HepG2 (cell line): ENCODE data around the gene CORO7. TPM values are rescaled to one million over a fixed set of nuclear protein-coding genes. Genes with fewer than 3 reads are reported as not detected.
A peak's percentile ranks its signal among the peaks of the same experiment; 100 is the strongest.

Source experiments
- ATAC-seq: fragments of 200-7000 bp; cut with Tn5 transposase; 3 replicates; pipeline ENCODE4 v1.9.1; 2020; ENCODE audit warnings: mild to moderate bottlenecking, moderate library complexity
- BruUV-seq: library from RNA; stranded (reverse); fragments of 400-500 nt; replicated peaks from 2 replicates; lab custom pipeline; 2021; lab: Mats Ljungman, UMichigan
- CTCF ChIA-PET: fragments of 300-600 bp; formaldehyde crosslinking; extraction: SDS; loops from one replicate; lab custom pipeline; 2021; ENCODE audit warnings: low total read pairs, inconsistent platforms, low intra/inter-chr PET ratio; lab: Yijun Ruan, JAX
- POLR2A ChIA-PET: fragments of 350-600 bp; sonication (Branson Sonifier 250); formaldehyde crosslinking; loops from one replicate; lab custom pipeline; 2020; ENCODE audit warnings: antibody characterized with exemption, inconsistent platforms; lab: Yijun Ruan, JAX
- DNase-seq: peaks from one replicate; pipeline ENCODE4 v3.0.0-alpha.2; 2015; ENCODE audit warnings: low spot score
- FAIRE-seq: peaks from 3 replicates; lab custom pipeline; 2011; peaks lifted over from hg19 to GRCh38; lab: Jason Lieb, UNC
- H2AFZ ChIP-seq: one replicate; pipeline ENCODE4 v1.6.1; 2011; ENCODE audit warnings: low read length, inconsistent platforms
- H3K27ac ChIP-seq: fragments of 300-600 bp; 3 replicates; pipeline ENCODE4 v1.8.0; 2011; ENCODE audit warnings: mixed run types, mild to moderate bottlenecking, mixed read lengths, low read length, inconsistent platforms; ENCODE audit not compliant: insufficient read depth; ENCODE audit errors: extremely low read length
- H3K27me3 ChIP-seq, 2 experiments: fragments of 200-600 bp in 1 of 2; 2 replicates in 1 of 2; 3 replicates in 1 of 2; pipeline versions ENCODE4 v1.6.0 to v1.8.0; 2011; ENCODE audit warnings: low read length in 2 of 2, mild to moderate bottlenecking in 2 of 2, moderate library complexity in 2 of 2, inconsistent platforms in 1 of 2; ENCODE audit not compliant: insufficient read depth in 2 of 2, control insufficient read depth in 1 of 2
- H3K36me3 ChIP-seq, 2 experiments: fragments of 200-600 bp in 1 of 2; replicated peaks in 1 of 2; 2 replicates in 1 of 2; 3 replicates in 1 of 2; pipeline versions ENCODE4 v1.5.1 to v1.8.0; 2011; ENCODE audit warnings: low read length in 2 of 2, inconsistent platforms in 1 of 2; ENCODE audit not compliant: insufficient read depth in 2 of 2, control insufficient read depth in 1 of 2
- H3K4me1 ChIP-seq: 2 replicates; pipeline ENCODE4 v1.5.1; 2012; ENCODE audit warnings: low read length, inconsistent platforms; ENCODE audit not compliant: insufficient read depth
- H3K4me2 ChIP-seq: 2 replicates; pipeline ENCODE4 v1.6.0; 2011; ENCODE audit warnings: low read depth, low read length, inconsistent platforms
- H3K4me3 ChIP-seq, 3 experiments: fragments of 200-600 bp in 1 of 3; sonication (generic), shearing (Covaris generic) in 1 of 3; replicated peaks in 1 of 3; 2 replicates each; pipeline ENCODE4 v1.5.1; 2011 to 2016; ENCODE audit warnings: low read length in 3 of 3, inconsistent platforms in 2 of 3, low read depth in 2 of 3, mild to moderate bottlenecking in 2 of 3, control low read depth in 1 of 3, mixed read lengths in 1 of 3; ENCODE audit not compliant: insufficient read depth in 1 of 3
- H3K79me2 ChIP-seq: one replicate; pipeline ENCODE4 v1.6.1; 2011; ENCODE audit warnings: low read length, inconsistent platforms; ENCODE audit not compliant: insufficient read depth
- H3K9ac ChIP-seq: 2 replicates; pipeline ENCODE4 v1.6.0; 2011; ENCODE audit warnings: mild to moderate bottlenecking, low read depth, low read length, inconsistent platforms; ENCODE audit not compliant: insufficient read depth
- H3K9me3 ChIP-seq: 2 replicates; pipeline ENCODE4 v1.5.1; 2012; ENCODE audit warnings: mild to moderate bottlenecking, low read length
- H4K20me1 ChIP-seq: 2 replicates; pipeline ENCODE4 v1.6.0; 2011; ENCODE audit warnings: inconsistent platforms, mild to moderate bottlenecking, low read length, moderate library complexity; ENCODE audit not compliant: insufficient read depth
- AGO2 ChIP-seq: fragments of 200-400 bp; formaldehyde crosslinking; optimal IDR thresholded peaks from 2 replicates; pipeline ENCODE3; 2017; ENCODE audit warnings: mild to moderate bottlenecking, low read depth, low read length, moderate library complexity
- ARNTL ChIP-seq: sonication (generic); formaldehyde crosslinking; IDR thresholded peaks from 2 replicates; pipeline ENCODE4 v1.4.0; 2020; ENCODE audit warnings: mild to moderate bottlenecking, missing genetic modification reagents
- CCDC6 ChIP-seq: sonication (generic); formaldehyde crosslinking; IDR thresholded peaks from 2 replicates; pipeline ENCODE4 v1.8.1; 2022; ENCODE audit warnings: mild to moderate bottlenecking, missing genetic modification reagents, moderate library complexity
- KDM6A ChIP-seq: IDR thresholded peaks from 2 replicates; pipeline ENCODE4 v1.6.1; 2016; ENCODE audit warnings: low read depth
- RBM22 ChIP-seq: fragments of 200-400 bp; formaldehyde crosslinking; optimal IDR thresholded peaks from 2 replicates; pipeline ENCODE3; 2017; ENCODE audit warnings: mild to moderate bottlenecking, low read length, moderate library complexity
- RXRA ChIP-seq: sonication (generic); formaldehyde crosslinking; IDR thresholded peaks from 2 replicates; pipeline ENCODE4 v1.5.1; 2020; ENCODE audit warnings: missing genetic modification reagents
- SIX4 ChIP-seq: sonication (generic); formaldehyde crosslinking; IDR thresholded peaks from 2 replicates; pipeline ENCODE4 v1.4.0; 2020; ENCODE audit warnings: missing genetic modification reagents
- TARDBP ChIP-seq: sonication (generic); formaldehyde crosslinking; IDR thresholded peaks from 2 replicates; pipeline ENCODE4 v1.8.0; 2022; ENCODE audit warnings: mild to moderate bottlenecking, missing genetic modification reagents
- TRIM22 ChIP-seq: fragments of 450-650 bp; IDR thresholded peaks from 2 replicates; pipeline ENCODE4 v1.6.1; 2017
- XRCC5 ChIP-seq: fragments of 200-400 bp; formaldehyde crosslinking; optimal IDR thresholded peaks from 2 replicates; pipeline ENCODE3; 2017; ENCODE audit warnings: mild to moderate bottlenecking, low read length
- ZNF18 ChIP-seq: sonication (generic); formaldehyde crosslinking; IDR thresholded peaks from 2 replicates; pipeline ENCODE4 v1.8.0; 2022; ENCODE audit warnings: mild to moderate bottlenecking, missing genetic modification reagents; ENCODE audit not compliant: insufficient replicate concordance
- ZNF205 ChIP-seq: IDR thresholded peaks from 2 replicates; pipeline ENCODE4 v1.6.1; 2018; ENCODE audit warnings: missing biosample characterization, missing genetic modification reagents
- ZNF275 ChIP-seq: sonication (generic); formaldehyde crosslinking; IDR thresholded peaks from 2 replicates; pipeline ENCODE4 v1.8.0; 2022; ENCODE audit warnings: missing genetic modification reagents, mild to moderate bottlenecking, inconsistent platforms, borderline replicate concordance
- ZNF546 ChIP-seq: sonication (generic); formaldehyde crosslinking; conservative IDR thresholded peaks from 2 replicates; pipeline ENCODE4 v1.8.1; 2023; ENCODE audit warnings: mild to moderate bottlenecking, missing genetic modification reagents
- ZNF775 ChIP-seq: sonication (generic); formaldehyde crosslinking; IDR thresholded peaks from 2 replicates; pipeline ENCODE4 v1.4.0; 2020; ENCODE audit warnings: missing genetic modification reagents, mild to moderate bottlenecking, moderate library complexity, borderline replicate concordance
- WGBS: methylation state at CpG from one replicate; pipeline ENCODE4 v1.1.6; 2017; ENCODE audit warnings: low lambda C conversion rate; 5-methylcytosine and 5-hydroxymethylcytosine counted together
- in situ Hi-C: cut with HindIII; loops from 2 replicates; pipeline ENCODE4 v1.10.0; 2017; ENCODE audit warnings: low pct_unique_long_range_greater_than_20kb; ENCODE audit not compliant: extremely low pct_ligation_motif_present
- intact Hi-C: fragments of 100-400 bp; cut with micrococcal nuclease; formaldehyde crosslinking; loops from one replicate; pipeline ENCODE4 v1.10.0; 2022; ENCODE audit not compliant: unreplicated experiment
- polyA plus RNA-seq, 8 experiments: library from polyadenylated mRNA; depleted of rRNA in 3 of 8; stranded (reverse) in 7 of 8; unstranded in 1 of 8; fragments of >200 nt; fragmentation: Illumina TruSeq in 4 of 8; extraction: Trizol in 4 of 8; gene quantifications; 2 replicates each; pipeline versions ENCODE4 v1.2.1 to v1.2.3, GENCODE V29; 2011 to 2016; ENCODE audit warnings: low read depth in 4 of 8, missing spikeins in 1 of 8, mixed read lengths in 1 of 8; ENCODE audit not compliant: insufficient read depth in 1 of 8
- total RNA-seq, 5 experiments: library from RNA; depleted of rRNA; stranded (reverse); fragments of >200 nt; fragmentation: Illumina TruSeq; extraction: Trizol; gene quantifications; 2 replicates each; pipeline ENCODE4 v1.2.3, GENCODE V29; 2016; ENCODE audit warnings: low read depth in 1 of 5
- TF ChIP-seq, protein P1 (sequence below): sonication (generic); formaldehyde crosslinking; IDR thresholded peaks from 2 replicates; pipeline ENCODE4 v1.4.0; 2020; ENCODE audit warnings: missing genetic modification reagents
- TF ChIP-seq, protein P2 (sequence below): sonication (generic); formaldehyde crosslinking; IDR thresholded peaks from 2 replicates; pipeline ENCODE4 v1.4.0; 2020; ENCODE audit warnings: low read depth, mild to moderate bottlenecking, missing genetic modification reagents
- TF ChIP-seq, protein P3 (sequence below): IDR thresholded peaks from 2 replicates; pipeline ENCODE4 v1.6.1; 2016; ENCODE audit warnings: mild to moderate bottlenecking, missing biosample characterization, missing genetic modification reagents

The CORO7 gene
- total and polyA plus RNA-seq, 2 of the 13 experiments (the other 11 are each of a cell fraction or from before 2014, with no cell fraction given): 9.9 to 14.3 TPM

DNA sequence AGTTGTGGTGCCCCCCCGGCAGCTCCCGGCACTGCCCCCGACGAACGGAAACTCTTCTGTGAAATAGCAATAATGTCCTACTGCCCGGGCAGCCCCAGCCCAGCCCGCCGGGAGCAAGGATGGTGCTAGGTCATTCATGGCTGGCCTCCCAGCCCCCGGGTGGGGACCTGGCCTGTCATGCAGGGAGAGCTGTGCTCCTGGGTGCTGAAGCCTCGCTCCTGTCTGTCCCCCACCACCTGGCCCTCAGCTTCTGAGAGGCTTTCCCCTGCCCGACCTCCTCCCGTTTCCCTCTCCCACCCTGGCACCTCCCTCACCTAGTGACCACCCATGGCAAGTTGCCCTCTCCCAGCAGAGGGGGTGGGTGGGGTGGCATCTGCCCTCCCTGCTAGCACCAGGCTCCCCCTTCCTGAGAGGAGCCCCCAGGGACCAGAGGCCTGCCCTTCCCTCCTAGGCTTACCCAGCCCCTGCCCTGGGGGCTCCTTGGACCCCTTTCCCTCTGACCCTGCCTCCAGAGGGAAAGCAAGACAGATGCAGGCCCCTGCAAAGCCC, 78.8 kb downstream of the CORO7 start:
- Histone ChIP-seq H3K27me3 (no peaks in the 10 kb centered on the region), H3K9ac (no peak overlapping the region), H3K4me2 (no peak overlapping the region), H3K36me3 (peaks cover 5 to 26% of the 10 kb centered on the region in 2 experiments; a peak in 3 of 5 replicates), H3K79me2 (no peaks in the 10 kb centered on the region), H2AFZ (no peak overlapping the region), H3K4me1 (no peaks in the 10 kb centered on the region), H3K9me3 (no peaks in the 10 kb centered on the region), H3K27ac (no peak overlapping the region), H3K4me3 (no peak overlapping the region), H4K20me1 (no peaks in the 10 kb centered on the region)
- no TSS peak for BruUV-seq
- CTCF ChIA-PET: no interaction called here
- 94% methylated on average over 8 of the region's 12 CpGs for WGBS
- DNase-seq: no peak
- intact Hi-C loops (no loop called here), in situ Hi-C loops (no loop called here)
- FAIRE-seq: no peak
- ATAC-seq: 0 out of 3 replicates have a peak, but pooled peaks have one; percentile 5
- POLR2A ChIA-PET: interaction anchor here (1.9 kb wide), 1 partner anchor 13 kb away, joined by 5 read pairs; no protein-coding TSS in a partner anchor
- TF ChIP-seq CCDC6: no peak
- TF ChIP-seq TRIM22: no peak
- no peak for TF ChIP-seq ZNF775 (CRISPR knock-in tag)
- peak; percentile 92 for TF ChIP-seq AGO2
- TF ChIP-seq ZNF275 (CRISPR knock-in tag): no peak
- TF ChIP-seq KDM6A (CRISPR knock-in tag): no peak
- no peak for TF ChIP-seq ZNF18 (CRISPR knock-in tag)
- TF ChIP-seq ZNF205 (CRISPR knock-in tag): no peak
- TF ChIP-seq, protein P1, sequence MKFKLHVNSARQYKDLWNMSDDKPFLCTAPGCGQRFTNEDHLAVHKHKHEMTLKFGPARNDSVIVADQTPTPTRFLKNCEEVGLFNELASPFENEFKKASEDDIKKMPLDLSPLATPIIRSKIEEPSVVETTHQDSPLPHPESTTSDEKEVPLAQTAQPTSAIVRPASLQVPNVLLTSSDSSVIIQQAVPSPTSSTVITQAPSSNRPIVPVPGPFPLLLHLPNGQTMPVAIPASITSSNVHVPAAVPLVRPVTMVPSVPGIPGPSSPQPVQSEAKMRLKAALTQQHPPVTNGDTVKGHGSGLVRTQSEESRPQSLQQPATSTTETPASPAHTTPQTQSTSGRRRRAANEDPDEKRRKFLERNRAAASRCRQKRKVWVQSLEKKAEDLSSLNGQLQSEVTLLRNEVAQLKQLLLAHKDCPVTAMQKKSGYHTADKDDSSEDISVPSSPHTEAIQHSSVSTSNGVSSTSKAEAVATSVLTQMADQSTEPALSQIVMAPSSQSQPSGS (CRISPR knock-in tag): no peak
- TF ChIP-seq ZNF546 (CRISPR knock-in tag): no peak
- peak; percentile 68 for TF ChIP-seq RBM22
- TF ChIP-seq, protein P2, sequence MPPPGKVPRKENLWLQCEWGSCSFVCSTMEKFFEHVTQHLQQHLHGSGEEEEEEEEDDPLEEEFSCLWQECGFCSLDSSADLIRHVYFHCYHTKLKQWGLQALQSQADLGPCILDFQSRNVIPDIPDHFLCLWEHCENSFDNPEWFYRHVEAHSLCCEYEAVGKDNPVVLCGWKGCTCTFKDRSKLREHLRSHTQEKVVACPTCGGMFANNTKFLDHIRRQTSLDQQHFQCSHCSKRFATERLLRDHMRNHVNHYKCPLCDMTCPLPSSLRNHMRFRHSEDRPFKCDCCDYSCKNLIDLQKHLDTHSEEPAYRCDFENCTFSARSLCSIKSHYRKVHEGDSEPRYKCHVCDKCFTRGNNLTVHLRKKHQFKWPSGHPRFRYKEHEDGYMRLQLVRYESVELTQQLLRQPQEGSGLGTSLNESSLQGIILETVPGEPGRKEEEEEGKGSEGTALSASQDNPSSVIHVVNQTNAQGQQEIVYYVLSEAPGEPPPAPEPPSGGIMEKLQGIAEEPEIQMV (CRISPR knock-in tag): no peak
- TF ChIP-seq XRCC5: no peak
- no peak for TF ChIP-seq SIX4 (CRISPR knock-in tag)
- TF ChIP-seq TARDBP (CRISPR knock-in tag): no peak
- TF ChIP-seq ARNTL (CRISPR knock-in tag): no peak
- TF ChIP-seq, protein P3, sequence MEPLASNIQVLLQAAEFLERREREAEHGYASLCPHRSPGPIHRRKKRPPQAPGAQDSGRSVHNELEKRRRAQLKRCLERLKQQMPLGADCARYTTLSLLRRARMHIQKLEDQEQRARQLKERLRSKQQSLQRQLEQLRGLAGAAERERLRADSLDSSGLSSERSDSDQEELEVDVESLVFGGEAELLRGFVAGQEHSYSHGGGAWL (CRISPR knock-in tag): no peak
- TF ChIP-seq RXRA: no peak
